Uterus (tissue), 4 donors: Measurements from ENCODE around the gene LDHA. TPM values are rescaled to one million over a fixed set of nuclear protein-coding genes. Genes with fewer than 3 reads are reported as not detected.
"Not testable (repeated sequence)": the region's sequence is repeated elsewhere in the genome, so short reads cannot be mapped to it uniquely, and the experiment has no call there.

Source experiments
- DNase-seq, 2 donors: peaks; one replicate each; pipeline ENCODE4 v3.0.0-alpha.2; 2019 to 2020
- H3K27ac ChIP-seq, 2 donors: fragments of 200-600 bp; sonication (generic); 1 replicate in 1 of 2; 2 replicates in 1 of 2; pipeline ENCODE4 v1.5.1; 2016 to 2018
- H3K27me3 ChIP-seq, 2 donors: fragments of 200-600 bp; sonication (generic); one replicate each; pipeline ENCODE4 v1.5.1; 2018 to 2019; ENCODE audit warnings: control low read depth in 1 of 2
- H3K36me3 ChIP-seq, 2 donors: fragments of 200-600 bp; sonication (generic); one replicate each; pipeline ENCODE4 v1.5.1; 2019; ENCODE audit warnings: control low read depth in 1 of 2
- H3K4me1 ChIP-seq, 2 donors: fragments of 200-600 bp; sonication (generic); one replicate each; pipeline ENCODE4 v1.5.1; 2018 to 2019; ENCODE audit warnings: control low read depth in 1 of 2
- H3K4me3 ChIP-seq, 2 donors: fragments of 200-600 bp; sonication (generic); 1 replicate in 1 of 2; 2 replicates in 1 of 2; pipeline ENCODE4 v1.5.1; 2018 to 2019; ENCODE audit warnings: mild to moderate bottlenecking in 1 of 2
- H3K9me3 ChIP-seq, 2 donors: fragments of 200-600 bp; sonication (generic); one replicate each; pipeline ENCODE4 v1.5.1; 2019; ENCODE audit warnings: control low read depth in 1 of 2
- CTCF ChIP-seq, 4 experiments: fragments of 200-600 bp in 2 of 4; fragments of 450-650 bp in 2 of 4; sonication (generic) in 2 of 4; IDR thresholded peaks; one replicate each; pipeline ENCODE4 v1.5.1; 2016 to 2019; ENCODE audit warnings: antibody characterized with exemption in 4 of 4, mild to moderate bottlenecking in 2 of 4, moderate library complexity in 1 of 4
- POLR2A ChIP-seq, 2 donors: fragments of 450-650 bp; IDR thresholded peaks; one replicate each; pipeline ENCODE4 v1.6.1; 2016; ENCODE audit warnings: antibody characterized with exemption in 2 of 2, mild to moderate bottlenecking in 1 of 2, moderate library complexity in 1 of 2
- intact Hi-C: fragments of 100-400 bp; cut with DNase I; formaldehyde crosslinking; loops from one replicate; pipeline ENCODE4 v1.15.1; 2023; ENCODE audit warnings: low total_unique reads
- total RNA-seq, 4 donors: library from RNA; depleted of rRNA in 3 of 4; stranded (reverse); fragments of >200 nt in 3 of 4; gene quantifications; one replicate each; pipeline versions ENCODE4 v1.1.0 to v1.2.4, GENCODE V29; 2014 to 2023
- donor health status: DM: yes; HTN: yes; CAD: no.

The LDHA gene
- total RNA-seq, 4 donors from 2014 or later = 147 to 249 (median 182) TPM

- H3K36me3 ChIP-seq = no peaks in the 10 kb centered on the region
- no peak for TF ChIP-seq POLR2A (IDR thresholded peaks at IDR 0.05)
- TF ChIP-seq CTCF (IDR thresholded peaks at IDR 0.05) = no peak
- intact Hi-C loops = loop anchor here (5.0 kb wide), 1 partner anchor 76 kb away; the partner anchor contains the start of genes GTF2H1 and HPS5
- H3K4me3 ChIP-seq = no peak overlapping the region
- H3K27ac ChIP-seq = no peak overlapping the region
- no peak for DNase-seq
- no peaks in the 10 kb centered on the region for H3K27me3 ChIP-seq
- H3K4me1 ChIP-seq = no peaks in the 10 kb centered on the region
- no peaks in the 10 kb centered on the region for H3K9me3 ChIP-seq
Observed at GRCh38 chr11:18397921-18398320, 3.6 kb downstream of the LDHA start.

DNA sequence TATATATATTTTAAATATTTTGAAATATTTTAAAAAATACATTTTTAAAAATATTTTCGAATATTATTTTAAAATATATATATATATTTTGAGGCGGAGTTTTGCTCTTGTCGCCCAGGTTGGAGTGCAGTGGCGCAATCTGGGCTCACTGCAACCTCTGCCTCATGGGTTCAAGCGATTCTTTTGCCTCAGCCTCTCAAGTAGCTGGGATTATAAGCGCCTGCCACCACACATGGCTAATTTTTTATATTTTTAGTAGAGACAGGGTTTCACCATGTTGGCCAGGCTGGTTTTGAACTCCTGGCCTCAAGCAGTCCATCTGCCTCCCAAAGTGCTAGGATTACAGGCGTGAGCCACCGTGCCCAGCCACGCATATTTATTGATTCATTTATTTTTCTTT lies 6.7 kb downstream of the LDHA start:
- H3K27me3 ChIP-seq, H3K4me1 ChIP-seq, H3K9me3 ChIP-seq, H3K4me3 ChIP-seq, H3K27ac ChIP-seq, DNase-seq, H3K36me3 ChIP-seq, intact Hi-C loops: not testable (repeated sequence)

- TF ChIP-seq CTCF (IDR thresholded peaks at IDR 0.05) (no peak), POLR2A (IDR thresholded peaks at IDR 0.05) (no peak)
- no peaks in the 10 kb centered on the region for H3K9me3 ChIP-seq
- no peaks in the 10 kb centered on the region for H3K27me3 ChIP-seq
- DNase-seq = no peak
- no peak overlapping the region for H3K27ac ChIP-seq
- H3K4me3 ChIP-seq = no peak overlapping the region
- H3K4me1 ChIP-seq = no peaks in the 10 kb centered on the region
- intact Hi-C loops = no loop called here
- no peaks in the 10 kb centered on the region for H3K36me3 ChIP-seq
Observed at GRCh38 chr11:18404062-18404461, 9.7 kb downstream of the LDHA start.

- H3K9me3 ChIP-seq, H3K27ac ChIP-seq, intact Hi-C loops, H3K36me3 ChIP-seq, H3K4me3 ChIP-seq, H3K27me3 ChIP-seq, H3K4me1 ChIP-seq, DNase-seq: not testable (repeated sequence)
Observed at GRCh38 chr11:18407400-18407799, 13.0 kb downstream of the LDHA start.

DNA sequence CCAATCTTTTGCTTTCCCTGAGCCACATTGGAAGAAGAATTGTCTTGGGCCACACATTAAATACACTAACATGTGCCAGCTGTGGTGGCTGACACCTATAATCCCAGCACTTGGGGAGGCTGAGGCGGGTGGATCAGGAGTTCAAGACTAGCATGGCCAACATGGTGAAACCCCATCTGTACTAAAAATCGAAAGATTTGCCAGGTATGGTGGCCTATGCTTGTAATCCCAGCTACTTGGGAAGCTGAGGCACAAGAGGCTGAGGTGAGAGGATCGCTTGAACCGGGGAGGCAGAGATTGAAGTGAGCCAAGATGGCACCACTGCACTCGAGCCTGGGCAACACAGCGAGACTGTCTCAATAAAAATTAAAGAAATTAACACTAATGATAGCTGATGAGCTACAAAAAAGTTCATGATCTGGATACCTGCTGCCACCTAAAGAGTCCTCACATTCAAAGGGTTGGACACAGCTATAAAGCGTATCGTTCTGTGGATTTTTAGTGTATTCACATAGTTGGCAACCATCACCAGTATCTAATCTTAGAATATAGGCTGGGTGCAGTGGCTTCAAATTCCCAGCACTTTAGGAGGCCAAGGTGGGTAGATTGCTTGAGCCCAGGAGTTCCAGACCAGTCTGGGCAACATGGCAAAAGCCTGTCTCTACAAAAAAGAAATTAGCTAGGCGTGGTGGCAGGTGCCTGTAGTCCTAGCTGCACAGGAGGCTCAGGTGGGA lies 14.4 kb downstream of the LDHA start:
- TF ChIP-seq CTCF (IDR thresholded peaks at IDR 0.05) = no peak
- no peak for TF ChIP-seq POLR2A (IDR thresholded peaks at IDR 0.05)
- no peaks in the 10 kb centered on the region for H3K27me3 ChIP-seq
- H3K36me3 ChIP-seq = no peaks in the 10 kb centered on the region
- no peak for DNase-seq
- H3K4me1 ChIP-seq = no peaks in the 10 kb centered on the region
- intact Hi-C loops = no loop called here
- H3K4me3 ChIP-seq = no peak overlapping the region
- H3K9me3 ChIP-seq = no peaks in the 10 kb centered on the region
- no peak overlapping the region for H3K27ac ChIP-seq

- intact Hi-C loops = no loop called here
- no peaks in the 10 kb centered on the region for H3K27me3 ChIP-seq
- DNase-seq = no peak
- TF ChIP-seq POLR2A (IDR thresholded peaks at IDR 0.05) = no peak
- H3K9me3 ChIP-seq = no peaks in the 10 kb centered on the region
- H3K4me3 ChIP-seq = no peak overlapping the region
- no peak overlapping the region for H3K27ac ChIP-seq
- no peaks in the 10 kb centered on the region for H3K36me3 ChIP-seq
- no peaks in the 10 kb centered on the region for H3K4me1 ChIP-seq
Observed at GRCh38 chr11:18416459-18416858, 22.1 kb downstream of the LDHA start.

DNA sequence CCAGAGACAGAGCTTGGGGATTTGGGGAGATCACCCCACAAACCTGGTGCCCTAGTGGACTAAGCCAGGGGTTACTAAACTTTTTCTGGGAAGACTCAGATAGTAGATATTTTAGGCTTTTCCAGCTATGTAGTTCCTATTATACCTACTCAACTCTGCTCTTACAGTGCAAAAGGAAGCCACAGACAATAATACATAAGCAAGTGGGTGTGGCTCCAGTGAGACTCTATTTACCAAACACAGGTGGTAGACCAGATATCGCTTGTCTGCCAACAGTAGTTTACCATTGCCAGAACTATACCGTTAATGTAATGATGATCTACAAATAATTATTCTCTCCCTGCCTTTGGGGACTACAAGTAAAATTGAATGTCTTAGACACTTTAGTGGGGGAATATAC lies 24.7 kb downstream of the LDHA start:
- Histone ChIP-seq H3K36me3 (no peaks in the 10 kb centered on the region), H3K4me3 (no peak overlapping the region), H3K4me1 (no peaks in the 10 kb centered on the region), H3K9me3 (no peaks in the 10 kb centered on the region), H3K27ac (no peak overlapping the region), H3K27me3 (no peaks in the 10 kb centered on the region)
- DNase-seq = no peak
- intact Hi-C loops = no loop called here
- TF ChIP-seq CTCF (IDR thresholded peaks at IDR 0.05) = no peak
